Brain microvascular endothelial cell (primary cell): ENCODE data around the gene SRA1.
"Not testable (repeated sequence)": the region's sequence is repeated elsewhere in the genome, so short reads cannot be mapped to it uniquely, and the experiment has no call there.

Experiments used
- DNase-seq: peaks from one replicate; pipeline ENCODE4 v3.0.0-alpha.2; 2020
- H3K27ac ChIP-seq: fragments of 250-450 bp; sonication (Bioruptor Pico); 2 replicates; pipeline ENCODE4 v1.5.1; 2020; ENCODE audit warnings: mild to moderate bottlenecking, moderate library complexity
- H3K27me3 ChIP-seq: fragments of 250-450 bp; sonication (Bioruptor Pico); replicated peaks from 2 replicates; pipeline ENCODE4 v1.5.1; 2020; ENCODE audit warnings: mild to moderate bottlenecking
- H3K36me3 ChIP-seq: fragments of 250-450 bp; sonication (Bioruptor Pico); replicated peaks from 2 replicates; pipeline ENCODE4 v1.5.1; 2020; ENCODE audit warnings: mild to moderate bottlenecking
- H3K4me3 ChIP-seq: 2 replicates; pipeline ENCODE4 v1.5.1; 2011; ENCODE audit warnings: low read depth, mild to moderate bottlenecking, control low read depth, low read length, moderate library complexity
- in situ Hi-C: cut with HindIII; loops from 2 replicates; pipeline ENCODE4 v1.10.0; 2017; ENCODE audit warnings: low sequenced_read_pairs, low pct_ligation_motif_present
- TF ChIP-seq, protein P1 (sequence below): IDR thresholded peaks from 2 replicates; pipeline ENCODE4 v1.5.1; 2011; ENCODE audit warnings: low read depth, mild to moderate bottlenecking, moderate library complexity, low read length, control low read depth, inconsistent platforms; ENCODE audit errors: missing control alignments

The SRA1 gene

GRCh38 chr5:140557136-140557805 lies at the start of gene SRA1:
Gene SRA1, minus strand, starts transcription at chr5:140557473. Its CDS starts 21 bp downstream, at chr5:140557452.
- DNase-seq: peak; percentile 91
- in situ Hi-C loops: no loop called here
- Histone ChIP-seq H3K27me3 (no peaks in the 10 kb centered on the region), H3K4me3 (peak within 1 kb of the TSS; percentile 84), H3K36me3 (peaks cover 6% of the 10 kb centered on the region), H3K27ac (peak within 1 kb of the TSS; percentile 91)
- TF ChIP-seq, protein P1, sequence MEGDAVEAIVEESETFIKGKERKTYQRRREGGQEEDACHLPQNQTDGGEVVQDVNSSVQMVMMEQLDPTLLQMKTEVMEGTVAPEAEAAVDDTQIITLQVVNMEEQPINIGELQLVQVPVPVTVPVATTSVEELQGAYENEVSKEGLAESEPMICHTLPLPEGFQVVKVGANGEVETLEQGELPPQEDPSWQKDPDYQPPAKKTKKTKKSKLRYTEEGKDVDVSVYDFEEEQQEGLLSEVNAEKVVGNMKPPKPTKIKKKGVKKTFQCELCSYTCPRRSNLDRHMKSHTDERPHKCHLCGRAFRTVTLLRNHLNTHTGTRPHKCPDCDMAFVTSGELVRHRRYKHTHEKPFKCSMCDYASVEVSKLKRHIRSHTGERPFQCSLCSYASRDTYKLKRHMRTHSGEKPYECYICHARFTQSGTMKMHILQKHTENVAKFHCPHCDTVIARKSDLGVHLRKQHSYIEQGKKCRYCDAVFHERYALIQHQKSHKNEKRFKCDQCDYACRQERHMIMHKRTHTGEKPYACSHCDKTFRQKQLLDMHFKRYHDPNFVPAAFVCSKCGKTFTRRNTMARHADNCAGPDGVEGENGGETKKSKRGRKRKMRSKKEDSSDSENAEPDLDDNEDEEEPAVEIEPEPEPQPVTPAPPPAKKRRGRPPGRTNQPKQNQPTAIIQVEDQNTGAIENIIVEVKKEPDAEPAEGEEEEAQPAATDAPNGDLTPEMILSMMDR: no peak

DNA sequence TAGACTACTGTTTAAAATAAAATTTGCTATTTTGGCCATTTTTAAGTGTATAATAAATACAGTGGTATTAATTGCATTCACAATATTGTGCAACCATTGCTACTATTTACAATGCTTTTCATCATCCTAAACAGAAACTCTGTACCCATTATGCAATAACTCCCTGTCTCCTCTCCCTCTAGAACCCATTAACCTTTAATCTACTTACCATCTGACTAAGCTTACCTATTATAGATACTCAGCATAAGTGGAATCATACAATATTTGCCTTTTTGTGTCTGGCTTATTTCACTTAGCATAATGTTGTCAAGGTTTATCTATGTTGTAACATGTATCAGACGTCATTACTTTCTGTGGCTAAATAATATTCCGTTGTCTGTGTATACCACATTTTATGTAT lies 49.8 kb upstream of the SRA1 start:
- DNase-seq: no peak
- in situ Hi-C loops: no loop called here
- no peak overlapping the region for H3K27ac ChIP-seq

DNA sequence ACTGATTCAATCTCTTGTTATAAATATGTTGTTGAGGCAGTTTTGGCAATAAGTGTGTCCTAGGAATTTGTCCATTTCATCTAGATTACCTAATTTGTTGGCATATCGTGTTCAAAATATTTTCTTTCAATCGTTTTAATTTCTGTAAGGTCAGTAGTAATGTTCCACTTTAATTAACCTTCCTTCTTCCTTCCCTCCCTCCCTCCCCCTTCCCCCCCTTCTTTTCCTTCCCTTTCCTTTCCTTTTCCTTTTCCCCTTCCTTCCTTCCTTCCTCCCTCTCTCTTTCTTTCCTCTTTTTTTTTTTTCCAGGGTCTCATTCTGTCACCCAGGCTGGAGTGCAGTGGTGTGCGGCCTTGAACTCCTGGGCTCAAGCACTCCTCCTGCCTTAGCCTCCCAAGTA lies 48.6 kb upstream of the SRA1 start:
- no peak for DNase-seq
- no peak overlapping the region for H3K4me3 ChIP-seq
- in situ Hi-C loops: no loop called here
- no peaks in the 10 kb centered on the region for H3K27me3 ChIP-seq
- H3K36me3 ChIP-seq: no peaks in the 10 kb centered on the region
- TF ChIP-seq, protein P1: no peak
- H3K27ac ChIP-seq: no peak overlapping the region

More for the DNA sequence above, 49.8 kb upstream of the SRA1 start:
- H3K4me3 ChIP-seq: no peak overlapping the region
- TF ChIP-seq, protein P1: no peak
- no peaks in the 10 kb centered on the region for H3K36me3 ChIP-seq
- H3K27me3 ChIP-seq: no peaks in the 10 kb centered on the region

- in situ Hi-C loops: no loop called here
- TF ChIP-seq, protein P1: no peak
- Histone ChIP-seq H3K27me3 (no peaks in the 10 kb centered on the region), H3K4me3 (no peak overlapping the region), H3K27ac (no peak overlapping the region), H3K36me3 (no peaks in the 10 kb centered on the region)
- DNase-seq: no peak
Measured at GRCh38 chr5:140603734-140604133, 46.5 kb upstream of the SRA1 start.

GRCh38 chr5:140603446-140603698 lies 46.1 kb upstream of the SRA1 start:
- DNase-seq, H3K27me3 ChIP-seq, in situ Hi-C loops, H3K27ac ChIP-seq, H3K36me3 ChIP-seq, H3K4me3 ChIP-seq: not testable (repeated sequence)

DNA sequence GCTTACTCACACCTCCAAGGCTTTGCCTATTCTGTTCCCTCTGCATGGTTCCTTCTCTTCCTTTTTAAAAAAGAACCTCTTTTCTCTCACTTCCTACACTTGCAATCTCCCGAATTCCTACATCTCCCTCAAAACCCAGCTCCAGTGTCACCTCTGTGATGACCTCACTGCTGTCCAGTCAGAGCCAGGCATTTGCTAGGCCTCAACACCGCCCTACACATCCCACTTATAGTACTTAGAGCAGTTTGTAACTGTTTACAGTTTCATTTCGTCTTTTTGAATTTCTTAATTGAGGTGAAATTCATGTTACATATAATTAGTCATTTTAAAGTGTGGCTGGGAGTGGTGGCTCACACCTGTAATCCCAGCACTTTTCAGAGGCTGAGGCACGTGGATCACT lies 44.9 kb upstream of the SRA1 start:
- TF ChIP-seq, protein P1: no peak
- Histone ChIP-seq H3K27ac (no peak overlapping the region), H3K36me3 (no peaks in the 10 kb centered on the region), H3K4me3 (no peak overlapping the region), H3K27me3 (no peaks in the 10 kb centered on the region)
- DNase-seq: no peak
- in situ Hi-C loops: no loop called here
